ENCODE measurements around the gene IPCEF1. TPM values are rescaled to one million over a fixed set of nuclear protein-coding genes. Genes with fewer than 3 reads are reported as not detected.

Gene IPCEF1
- total RNA-seq, 2 experiments from 2014 or later, result 23.6 to 24.3 TPM

DNA sequence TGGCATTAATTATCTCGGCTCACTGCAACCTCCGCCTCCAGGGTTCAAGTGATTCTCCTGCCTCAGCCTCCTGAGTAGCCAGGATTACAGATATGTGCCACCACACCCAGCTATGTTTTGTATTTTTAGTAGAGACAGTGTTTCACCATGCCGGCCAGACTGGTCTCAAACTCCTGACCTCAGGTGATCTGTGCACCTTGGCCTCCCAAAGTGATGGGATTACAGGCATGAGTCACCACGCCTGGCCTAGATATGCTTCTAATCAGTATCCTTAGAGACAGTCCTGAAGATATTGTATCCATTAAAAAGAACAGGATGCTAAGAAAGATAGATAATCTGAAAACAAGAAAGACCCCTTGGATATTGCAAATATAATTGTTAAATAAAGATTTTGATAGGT is 3.1 kb upstream of the IPCEF1 start:
- ATAC-seq (no peak), DNase-seq (no peak)
- Mint-ChIP-seq H3K27ac (no peak overlapping the region), H3K36me3 (ENCODE audit: low read depth) (no peaks in the 10 kb centered on the region), H3K9me3 (peaks cover 2% of the 10 kb centered on the region), H3K4me3 (no peak overlapping the region), H3K4me1 (ENCODE audit: low read depth) (peaks cover 38% of the 10 kb centered on the region), H3K27me3 (peaks cover 8% of the 10 kb centered on the region)
- TF ChIP-seq, protein P1, sequence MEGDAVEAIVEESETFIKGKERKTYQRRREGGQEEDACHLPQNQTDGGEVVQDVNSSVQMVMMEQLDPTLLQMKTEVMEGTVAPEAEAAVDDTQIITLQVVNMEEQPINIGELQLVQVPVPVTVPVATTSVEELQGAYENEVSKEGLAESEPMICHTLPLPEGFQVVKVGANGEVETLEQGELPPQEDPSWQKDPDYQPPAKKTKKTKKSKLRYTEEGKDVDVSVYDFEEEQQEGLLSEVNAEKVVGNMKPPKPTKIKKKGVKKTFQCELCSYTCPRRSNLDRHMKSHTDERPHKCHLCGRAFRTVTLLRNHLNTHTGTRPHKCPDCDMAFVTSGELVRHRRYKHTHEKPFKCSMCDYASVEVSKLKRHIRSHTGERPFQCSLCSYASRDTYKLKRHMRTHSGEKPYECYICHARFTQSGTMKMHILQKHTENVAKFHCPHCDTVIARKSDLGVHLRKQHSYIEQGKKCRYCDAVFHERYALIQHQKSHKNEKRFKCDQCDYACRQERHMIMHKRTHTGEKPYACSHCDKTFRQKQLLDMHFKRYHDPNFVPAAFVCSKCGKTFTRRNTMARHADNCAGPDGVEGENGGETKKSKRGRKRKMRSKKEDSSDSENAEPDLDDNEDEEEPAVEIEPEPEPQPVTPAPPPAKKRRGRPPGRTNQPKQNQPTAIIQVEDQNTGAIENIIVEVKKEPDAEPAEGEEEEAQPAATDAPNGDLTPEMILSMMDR (IDR thresholded peaks at IDR 0.05), result no peak
- intact Hi-C loops (cut with micrococcal nuclease), result loop anchor here (5.0 kb wide), 1 partner anchor 57 kb away; no protein-coding TSS in a partner anchor
- POLR2A ChIA-PET, result no interaction called here
- CTCF ChIA-PET, result no interaction called here

DNA sequence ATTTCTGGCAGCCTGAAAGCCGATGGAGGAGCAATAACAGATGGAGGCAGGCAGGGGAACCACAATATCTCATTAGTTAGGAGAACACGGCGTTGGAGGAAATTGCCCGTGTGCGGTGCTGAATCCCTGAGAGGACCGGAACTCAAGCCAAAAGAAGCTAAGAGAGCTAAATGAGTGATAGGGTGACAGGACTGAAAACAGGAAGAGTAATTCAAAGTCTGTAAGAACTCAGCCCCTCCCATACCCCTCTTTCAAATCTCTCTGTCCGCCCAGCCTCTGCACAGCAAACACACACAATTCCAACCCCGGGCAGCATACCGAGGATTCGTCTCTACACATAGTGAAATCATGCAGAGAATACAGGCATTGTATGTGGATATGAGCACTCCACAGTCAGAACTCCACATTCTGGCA is 2.6 kb upstream of the IPCEF1 start:
- ChIA-PET POLR2A (no interaction called here), CTCF (no interaction called here)
- ATAC-seq (peak; percentile 48), DNase-seq (no peak)
- Mint-ChIP-seq H3K9me3 (peaks cover 6% of the 10 kb centered on the region), H3K27me3 (peaks cover 8% of the 10 kb centered on the region), H3K27ac (no peak overlapping the region), H3K4me1 (ENCODE audit: low read depth) (peaks cover 43% of the 10 kb centered on the region), H3K4me3 (peak overlapping the region; percentile 35), H3K36me3 (ENCODE audit: low read depth) (no peaks in the 10 kb centered on the region)
- intact Hi-C loops (cut with micrococcal nuclease), result loop anchor here (5.0 kb wide), 1 partner anchor 57 kb away; no protein-coding TSS in a partner anchor
- TF ChIP-seq, protein P1 (IDR thresholded peaks at IDR 0.05), result no peak

DNA sequence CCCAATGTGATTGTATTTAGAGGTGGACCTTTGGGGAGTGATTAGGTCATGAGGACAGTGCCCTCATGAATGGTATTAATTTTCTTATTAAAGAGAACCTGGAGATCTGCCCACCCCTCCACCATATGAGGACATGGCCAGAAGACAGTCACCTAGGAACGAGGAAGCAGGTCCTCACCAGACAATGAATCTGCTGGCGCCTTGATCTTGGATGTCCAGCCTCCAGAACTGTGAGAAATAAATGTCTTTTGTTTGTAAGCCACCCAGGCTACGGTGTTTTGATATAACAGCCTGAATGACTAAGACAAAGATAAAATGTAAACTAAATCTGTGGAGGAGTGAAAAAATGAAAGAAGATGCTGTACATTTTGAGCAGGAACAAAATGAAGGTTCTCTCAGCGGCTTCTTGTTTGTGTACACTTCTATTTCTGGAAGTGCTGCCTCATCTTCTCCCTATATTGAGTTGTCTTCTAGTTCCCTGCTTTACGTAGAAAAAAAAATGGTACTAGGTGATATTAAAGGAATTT is 1.5 kb upstream of the IPCEF1 start:
- no peak for ATAC-seq
- no peaks in the 10 kb centered on the region for H3K36me3 Mint-ChIP-seq (ENCODE audit: low read depth)
- POLR2A ChIA-PET, result no interaction called here
- peaks cover 7% of the 10 kb centered on the region for H3K9me3 Mint-ChIP-seq
- no peak for DNase-seq
- no peak overlapping the region for H3K4me3 Mint-ChIP-seq
- intact Hi-C loops (cut with micrococcal nuclease), result loop anchor here (5.0 kb wide), 1 partner anchor 56 kb away; no protein-coding TSS in a partner anchor
- H3K27me3 Mint-ChIP-seq, result peaks cover 8% of the 10 kb centered on the region
- CTCF ChIA-PET, result no interaction called here
- H3K4me1 Mint-ChIP-seq (ENCODE audit: low read depth), result peaks cover 53% of the 10 kb centered on the region
- H3K27ac Mint-ChIP-seq, result no peak overlapping the region
- TF ChIP-seq, protein P1 (IDR thresholded peaks at IDR 0.05), result no peak

DNA sequence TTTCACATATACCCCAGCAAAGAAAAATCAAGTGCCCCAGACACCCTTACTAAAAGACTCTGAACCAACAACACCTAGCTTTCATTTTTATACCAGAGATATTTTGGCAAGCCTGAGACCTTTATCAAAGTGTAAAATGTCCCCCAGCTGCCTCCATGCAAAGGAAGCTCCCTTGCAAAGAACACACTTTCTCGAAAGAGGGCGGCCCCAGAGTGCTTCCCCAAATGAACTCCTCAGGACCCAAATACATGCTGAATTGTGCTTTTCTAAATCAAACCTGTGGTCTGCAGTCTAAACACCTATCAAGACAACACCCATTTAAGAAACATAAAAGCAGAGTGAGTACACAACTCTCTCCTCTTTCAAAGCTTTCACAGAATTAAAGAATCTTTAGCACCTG is 490 bp downstream of the IPCEF1 start:
- no peak for DNase-seq
- TF ChIP-seq, protein P1 (IDR thresholded peaks at IDR 0.05), result no peak
- H3K27me3 Mint-ChIP-seq, result peaks cover 13% of the 10 kb centered on the region
- no peak for ATAC-seq
- intact Hi-C loops (cut with micrococcal nuclease), result loop anchor here (5.0 kb wide), 1 partner anchor 54 kb away; no protein-coding TSS in a partner anchor
- peaks cover 66% of the 10 kb centered on the region for H3K4me1 Mint-ChIP-seq (ENCODE audit: low read depth)
- POLR2A ChIA-PET, result interaction anchor here (1.2 kb wide), 1 partner anchor 108 kb away, joined by 3 read pairs; no protein-coding TSS in a partner anchor
- H3K4me3 Mint-ChIP-seq, result no peak overlapping the region
- H3K9me3 Mint-ChIP-seq, result peaks cover 7% of the 10 kb centered on the region
- H3K27ac Mint-ChIP-seq, result no peak overlapping the region
- H3K36me3 Mint-ChIP-seq (ENCODE audit: low read depth), result no peaks in the 10 kb centered on the region
- CTCF ChIA-PET, result interaction anchor here (0.9 to 2.8 kb wide), 6 partner anchors 9 to 201 kb away, joined by 3 to 15 read pairs (median 4); no protein-coding TSS in a partner anchor

DNA sequence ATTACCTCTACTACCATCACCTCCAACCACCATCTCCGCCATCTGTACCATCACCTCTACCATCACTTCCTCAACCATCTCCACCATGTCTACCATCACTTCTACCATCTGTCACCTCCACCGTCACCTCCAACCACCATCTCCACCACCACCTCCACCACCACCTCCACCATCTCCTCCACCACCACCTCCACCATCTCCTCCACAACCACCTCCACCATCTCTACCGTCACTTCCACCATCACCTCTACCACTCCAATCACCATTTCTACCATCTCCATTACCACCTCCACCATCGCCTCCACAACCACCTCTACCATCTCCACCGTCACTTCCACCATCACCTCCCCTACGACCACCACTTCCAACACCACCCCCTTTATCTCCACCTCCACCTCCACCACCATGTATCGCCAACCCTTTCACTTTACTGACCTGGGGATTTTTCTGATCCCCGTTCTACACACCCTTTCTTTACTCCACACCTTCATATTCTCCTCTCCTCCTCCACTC is 2.3 kb downstream of the IPCEF1 start:
- H3K4me1 Mint-ChIP-seq (ENCODE audit: low read depth), result peaks cover 54% of the 10 kb centered on the region
- peaks cover 7% of the 10 kb centered on the region for H3K9me3 Mint-ChIP-seq
- H3K36me3 Mint-ChIP-seq (ENCODE audit: low read depth), result no peaks in the 10 kb centered on the region
- peak overlapping the region; percentile 2 for H3K4me3 Mint-ChIP-seq
- intact Hi-C loops (cut with micrococcal nuclease), result loop anchor here (5.0 kb wide), 2 partner anchors 112 to 253 kb away; no protein-coding TSS in a partner anchor
- peaks cover 13% of the 10 kb centered on the region for H3K27me3 Mint-ChIP-seq
- ATAC-seq (peak; percentile 7), DNase-seq (no peak)
- peak overlapping the region; percentile 27 for H3K27ac Mint-ChIP-seq
- ChIA-PET CTCF (interaction anchor here (1.2 to 2.8 kb wide), 2 partner anchors 14 to 77 kb away, joined by 3 to 15 read pairs; no protein-coding TSS in a partner anchor), POLR2A (interaction anchor here (0.7 kb wide), 1 partner anchor 14 kb away, joined by 4 read pairs; no protein-coding TSS in a partner anchor)
- TF ChIP-seq, protein P1 (IDR thresholded peaks at IDR 0.05), result no peak

Measured in activated CD8-positive, alpha-beta T cell treated with anti-CD3 and anti-CD28 coated beads for 36 hours (primary cell).